Ureter (tissue), 1 donor: ENCODE results near the gene PARD3B. TPM values are rescaled to one million over a fixed set of nuclear protein-coding genes. Genes with fewer than 3 reads are reported as not detected.

Experiments used
- DNase-seq: peaks from one replicate; pipeline ENCODE4 v3.0.0-alpha.2; 2020; ENCODE audit warnings: low spot score
- total RNA-seq: library from RNA; stranded (reverse); gene quantifications from one replicate; pipeline ENCODE4 v1.2.4, GENCODE V29; 2023
- donor health status: DM: yes; HTN: yes; CAD: no.

Gene PARD3B
- total RNA-seq, 1 donor from 2014 or later: 31.4 TPM

DNA sequence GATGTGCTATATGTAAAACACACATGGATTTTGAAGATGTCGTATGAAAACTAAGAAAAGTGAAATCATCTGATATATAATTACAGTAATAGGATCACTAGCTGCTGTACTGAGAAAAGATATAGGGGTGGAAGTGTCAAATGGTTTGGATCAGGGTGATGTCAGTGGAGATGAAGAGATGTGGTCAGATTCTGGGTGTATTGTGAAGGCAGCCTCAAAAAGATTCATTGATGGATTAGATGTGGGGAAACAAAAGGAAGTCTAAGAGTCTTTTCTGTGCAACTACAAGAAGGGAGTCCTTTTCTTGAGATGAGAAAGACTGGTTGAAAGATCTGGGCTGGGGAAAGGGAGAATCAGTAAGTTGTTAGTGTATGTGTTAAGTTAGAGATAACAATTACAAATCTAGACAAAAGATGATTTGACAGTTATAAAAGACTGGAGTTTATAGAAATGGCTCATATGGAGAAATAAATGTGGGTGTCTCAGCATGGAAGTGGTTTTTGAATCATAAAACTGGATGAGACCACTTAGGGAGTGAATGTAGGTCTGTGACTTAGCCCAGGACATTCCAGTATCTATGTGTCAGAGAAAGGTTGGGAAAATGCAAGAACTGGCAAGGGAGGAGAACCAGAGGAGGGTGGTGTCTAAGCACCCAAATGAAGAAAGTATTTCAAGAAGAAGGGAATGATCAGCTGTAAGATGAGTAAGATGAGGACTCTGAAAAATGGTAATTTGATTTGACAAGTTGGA lies 347.4 kb downstream of the PARD3B start:
- DNase-seq: no peak

DNA sequence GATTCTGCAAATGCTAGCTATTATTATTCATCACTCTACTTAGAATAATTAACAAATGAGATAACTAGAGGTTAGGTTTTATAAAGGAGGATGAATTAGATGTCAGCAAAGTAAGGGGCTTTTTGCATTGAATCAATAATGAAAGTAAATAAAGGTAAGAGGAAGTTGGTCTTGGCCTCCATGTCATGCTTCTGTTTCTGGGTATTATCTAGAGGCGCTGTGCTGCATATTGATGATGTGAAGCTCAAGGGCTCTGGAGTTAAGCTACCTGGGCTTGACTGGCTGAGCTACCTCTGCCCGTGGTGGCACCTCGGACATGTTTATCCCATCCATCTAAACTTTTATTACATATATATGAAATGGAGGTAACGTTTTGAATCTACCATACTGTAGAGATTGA lies 350.9 kb downstream of the PARD3B start:
- DNase-seq: no peak

GRCh38 chr2:204897561-204897960 lies 352.3 kb downstream of the PARD3B start:
- no peak for DNase-seq

- DNase-seq: no peak
These were observed 353.8 kb downstream of the PARD3B start for GRCh38 chr2:204898928-204899640.

GRCh38 chr2:204899983-204900382 lies 354.7 kb downstream of the PARD3B start:
- DNase-seq: no peak

DNA sequence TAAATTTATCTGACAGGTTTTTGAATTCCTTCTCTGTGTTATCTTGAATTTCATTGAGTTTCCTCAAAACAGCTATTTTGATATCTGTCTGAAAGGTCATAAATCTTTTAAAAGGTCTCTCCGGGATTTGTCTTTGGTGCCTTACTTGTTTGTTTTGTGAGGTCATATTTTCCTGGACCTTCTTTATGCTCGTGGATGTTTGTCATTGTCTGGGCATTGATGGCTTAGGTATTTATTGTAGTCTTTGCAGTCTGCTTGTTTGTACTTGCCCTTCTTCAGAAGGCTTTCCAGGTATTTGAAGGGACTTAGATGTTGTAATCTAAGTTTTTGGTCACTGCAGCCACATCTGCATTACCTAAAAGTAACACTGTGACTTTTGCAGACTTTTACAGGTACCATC lies 355.2 kb downstream of the PARD3B start:
- DNase-seq: no peak

- no peak for DNase-seq
These were observed 355.6 kb downstream of the PARD3B start for GRCh38 chr2:204900910-204901309.

DNA sequence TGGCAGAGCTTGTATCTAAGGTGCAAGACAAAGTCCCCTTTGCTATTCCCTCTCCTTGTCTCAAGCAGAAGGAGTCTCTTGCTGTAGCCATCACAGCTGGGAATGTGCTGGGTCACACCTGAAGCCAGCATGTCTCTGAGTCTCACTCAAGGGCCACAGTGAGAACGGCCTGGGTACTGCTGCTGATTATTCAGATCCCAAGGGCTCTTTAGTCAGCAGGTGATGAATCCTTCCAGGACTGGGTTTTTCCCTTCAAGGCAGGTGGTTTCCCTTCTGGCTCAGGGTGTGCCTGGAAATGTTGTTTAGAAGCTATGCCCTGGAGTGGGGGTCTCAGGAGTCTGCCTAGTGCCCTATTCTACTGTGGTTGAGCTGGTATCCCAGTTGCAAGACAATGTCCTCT lies 356.3 kb downstream of the PARD3B start:
- DNase-seq: no peak

- DNase-seq: no peak
These were observed 364.5 kb downstream of the PARD3B start for GRCh38 chr2:204909791-204910190.

- no peak for DNase-seq
These were observed 368.0 kb downstream of the PARD3B start for GRCh38 chr2:204913312-204913711.

- no peak for DNase-seq
These were observed 368.7 kb downstream of the PARD3B start for GRCh38 chr2:204913854-204914464.

DNA sequence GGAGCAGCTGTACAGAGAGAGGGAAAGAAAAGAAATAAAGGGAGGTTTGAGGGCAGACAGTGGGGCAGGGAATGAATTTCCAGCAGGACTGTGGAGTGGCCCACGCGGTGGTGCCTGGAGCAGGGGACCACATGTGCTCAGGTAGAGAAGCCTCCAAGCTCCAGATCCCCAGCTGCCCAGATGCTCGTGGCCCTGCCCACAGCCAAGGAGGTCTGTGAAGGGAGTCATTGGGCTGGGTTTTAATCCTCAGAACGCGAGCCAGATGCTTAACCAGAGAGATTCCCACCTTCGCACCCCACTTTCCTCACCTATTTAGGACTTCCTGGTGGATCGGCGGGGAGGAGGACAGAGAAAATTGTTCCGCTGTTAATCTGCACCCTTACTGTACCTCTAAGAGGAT lies 369.4 kb downstream of the PARD3B start:
- DNase-seq: no peak

GRCh38 chr2:204917089-204917701 lies 371.9 kb downstream of the PARD3B start:
- DNase-seq: no peak

DNA sequence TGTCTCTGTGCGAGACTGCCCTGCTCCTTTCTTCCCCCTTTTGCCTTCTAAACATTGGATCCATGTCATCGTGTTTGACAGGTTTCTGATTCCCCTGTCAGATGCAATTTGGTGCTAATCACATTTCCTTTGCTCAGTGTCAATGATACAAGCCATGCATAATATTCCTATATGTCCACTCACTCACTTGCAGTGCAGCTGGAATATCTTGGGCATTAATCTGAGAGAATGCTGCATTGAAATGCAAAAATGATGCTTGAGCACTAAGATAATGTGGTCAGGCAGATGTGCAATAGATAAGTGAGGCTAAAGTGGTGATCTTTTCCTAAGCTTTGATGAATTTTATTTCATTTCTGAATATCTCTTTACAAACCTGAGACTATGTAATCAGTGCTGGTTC lies 375.5 kb downstream of the PARD3B start:
- DNase-seq: no peak

GRCh38 chr2:204923957-204924356 lies 378.7 kb downstream of the PARD3B start:
- DNase-seq: no peak

DNA sequence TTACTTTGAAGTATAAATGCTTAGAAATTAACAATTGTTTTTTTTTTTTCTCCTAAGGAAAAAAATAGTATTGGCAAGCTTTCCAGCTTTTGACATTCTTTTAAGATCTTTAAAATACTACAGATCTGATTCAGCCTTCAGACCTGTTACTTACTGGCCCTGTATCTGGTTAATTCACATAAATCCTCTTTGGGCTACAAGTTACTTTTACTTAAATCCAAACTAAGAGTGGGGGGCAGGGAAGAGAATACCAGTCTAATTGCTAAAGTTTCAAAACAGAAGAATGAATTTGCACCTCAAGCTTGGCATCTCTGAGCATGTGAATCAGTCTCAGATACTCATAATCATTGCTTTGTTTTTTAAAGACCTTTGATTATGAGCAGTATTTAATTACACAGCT lies 386.3 kb downstream of the PARD3B start:
- no peak for DNase-seq

- DNase-seq: no peak
These were observed 388.6 kb downstream of the PARD3B start for GRCh38 chr2:204933735-204934374.

DNA sequence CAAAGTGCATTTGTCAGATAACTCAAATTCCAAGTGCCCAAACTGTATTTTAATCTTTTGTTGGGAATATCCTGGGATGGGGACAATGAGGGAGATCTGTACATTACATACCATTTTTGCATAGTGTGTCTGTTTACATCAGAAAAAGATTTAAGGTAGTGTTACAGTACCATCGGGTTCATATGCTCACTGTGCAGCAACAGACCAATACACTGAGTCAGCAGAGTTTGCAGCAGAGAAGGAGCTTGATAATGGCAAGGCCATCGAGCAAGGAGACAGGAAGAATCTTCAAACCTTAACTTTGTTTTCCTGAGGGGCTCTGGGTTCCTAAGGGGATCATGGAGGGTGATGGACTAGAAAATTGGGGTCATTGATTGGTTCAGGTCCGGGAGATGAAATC lies 399.7 kb downstream of the PARD3B start:
- DNase-seq: no peak

- DNase-seq: no peak
These were observed 400.1 kb downstream of the PARD3B start for GRCh38 chr2:204945376-204945775.

DNA sequence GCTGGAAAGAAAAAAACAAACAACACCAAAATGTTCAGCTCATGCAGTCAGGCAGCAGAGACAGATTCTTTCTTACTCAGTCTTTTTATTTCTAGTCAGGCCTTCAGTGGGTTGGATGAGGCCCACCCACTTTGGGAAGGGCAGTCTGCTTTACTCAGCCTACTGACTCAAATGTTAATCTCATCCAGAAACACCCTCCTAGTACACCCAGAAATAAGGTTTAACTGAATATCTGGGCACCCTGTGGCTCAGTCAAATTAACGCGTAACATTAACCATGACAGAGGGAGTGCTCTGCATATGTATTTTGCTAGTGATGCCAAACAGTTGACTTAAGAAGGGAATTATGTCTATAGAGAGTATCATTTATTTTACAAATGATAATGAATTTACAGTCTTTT lies 401.6 kb downstream of the PARD3B start:
- DNase-seq: no peak

- DNase-seq: no peak
These were observed 402.1 kb downstream of the PARD3B start for GRCh38 chr2:204947405-204947804.
